ENCODE results near the gene FCRL6.

FCRL6 gene

GRCh38 chr1:159775716-159776115, 26.4 kb upstream of the FCRL6 start:
- Histone ChIP-seq H3K27me3 (ENCODE audit: control insufficient read depth in 1 of 2, insufficient read depth in 1 of 2, low read length in 2 of 2) (peaks cover 3% of the 10 kb centered on the region in 2 experiments), H3K4me3 (ENCODE audit: insufficient read depth in 1 of 2, low read depth in 1 of 2, low read length in 2 of 2) (no peak overlapping the region), H4K91ac (ENCODE audit: low read length) (no peak overlapping the region), H3K79me1 (replicated peaks; ENCODE audit: low read length, poor library complexity, severe bottlenecking) (no peaks in the 10 kb centered on the region), H2BK120ac (ENCODE audit: low read depth, low read length) (no peak overlapping the region), H3K23ac (ENCODE audit: low read length in 2 of 2) (no peak overlapping the region), H3K9ac (ENCODE audit: low read length) (no peak overlapping the region), H3K9me3 (ENCODE audit: control insufficient read depth, low read length) (no peaks in the 10 kb centered on the region), H3K36me3 (ENCODE audit: control insufficient read depth in 1 of 2, insufficient read depth in 2 of 2, low read depth in 1 of 2, low read length in 2 of 2) (no peaks in the 10 kb centered on the region), H2BK15ac (ENCODE audit: low read depth, poor library complexity, severe bottlenecking) (no peak overlapping the region), H3K14ac (ENCODE audit: low read length in 2 of 2) (no peak overlapping the region), H2AK5ac (ENCODE audit: low read length, severe bottlenecking) (no peak overlapping the region), H3K27ac (ENCODE audit: low read length, poor library complexity, severe bottlenecking) (no peak overlapping the region), H2BK12ac (ENCODE audit: low read length in 2 of 2) (no peak overlapping the region), H2BK5ac (ENCODE audit: low read depth, low read length, poor library complexity, severe bottlenecking) (no peak overlapping the region), H3K4ac (ENCODE audit: low read depth in 1 of 2, low read length in 2 of 2) (no peak overlapping the region), H3K18ac (ENCODE audit: low read depth in 1 of 2, low read length in 2 of 2) (no peak overlapping the region), H3K4me2 (ENCODE audit: low read length, poor library complexity, severe bottlenecking) (no peak overlapping the region), H3K4me1 (ENCODE audit: control insufficient read depth, insufficient read depth, low read depth, low read length) (no peaks in the 10 kb centered on the region), H4K8ac (ENCODE audit: low read length) (no peak overlapping the region), H2AFZ (ENCODE audit: low read depth, low read length) (no peak overlapping the region)
- no CpG with 5 or more reads among the region's 2 CpGs for whole genome bisulfite sequencing
- no peak for DNase-seq

GRCh38 chr1:159778266-159778665, 23.9 kb upstream of the FCRL6 start:
- no peak overlapping the region for H3K9ac ChIP-seq (ENCODE audit: low read length)
- peaks cover 0 to 12% of the 10 kb centered on the region in 2 experiments for H3K36me3 ChIP-seq (ENCODE audit: control insufficient read depth in 1 of 2, insufficient read depth in 2 of 2, low read depth in 1 of 2, low read length in 2 of 2)
- H3K18ac ChIP-seq (ENCODE audit: low read depth in 1 of 2, low read length in 2 of 2): no peak overlapping the region
- no peaks in the 10 kb centered on the region for H3K27me3 ChIP-seq (ENCODE audit: control insufficient read depth in 1 of 2, insufficient read depth in 1 of 2, low read length in 2 of 2)
- no peak overlapping the region for H2AFZ ChIP-seq (ENCODE audit: low read depth, low read length)
- H4K91ac ChIP-seq (ENCODE audit: low read length): no peak overlapping the region
- H3K4ac ChIP-seq (ENCODE audit: low read depth in 1 of 2, low read length in 2 of 2): no peak overlapping the region
- no peak overlapping the region for H3K4me3 ChIP-seq (ENCODE audit: insufficient read depth in 1 of 2, low read depth in 1 of 2, low read length in 2 of 2)
- H3K79me1 ChIP-seq (replicated peaks; ENCODE audit: low read length, poor library complexity, severe bottlenecking): peaks cover 22% of the 10 kb centered on the region
- peaks cover 12% of the 10 kb centered on the region for H3K4me1 ChIP-seq (ENCODE audit: control insufficient read depth, insufficient read depth, low read depth, low read length)
- no peak overlapping the region for H3K23ac ChIP-seq (ENCODE audit: low read length in 2 of 2)
- no peak overlapping the region for H2BK120ac ChIP-seq (ENCODE audit: low read depth, low read length)
- no peak overlapping the region for H2BK5ac ChIP-seq (ENCODE audit: low read depth, low read length, poor library complexity, severe bottlenecking)
- H2BK12ac ChIP-seq (ENCODE audit: low read length in 2 of 2): no peak overlapping the region
- DNase-seq: no peak
- H3K14ac ChIP-seq (ENCODE audit: low read length in 2 of 2): no peak overlapping the region
- no peak overlapping the region for H2BK15ac ChIP-seq (ENCODE audit: low read depth, poor library complexity, severe bottlenecking)
- H4K8ac ChIP-seq (ENCODE audit: low read length): no peak overlapping the region
- H2AK5ac ChIP-seq (ENCODE audit: low read length, severe bottlenecking): no peak overlapping the region
- H3K27ac ChIP-seq (ENCODE audit: low read length, poor library complexity, severe bottlenecking): no peak overlapping the region
- H3K4me2 ChIP-seq (ENCODE audit: low read length, poor library complexity, severe bottlenecking): no peak overlapping the region
- WGBS: 93% methylated on average over 3 of the region's 4 CpGs
- H3K9me3 ChIP-seq (ENCODE audit: control insufficient read depth, low read length): no peaks in the 10 kb centered on the region

- no peak overlapping the region for H3K4me3 ChIP-seq (ENCODE audit: insufficient read depth in 1 of 2, low read depth in 1 of 2, low read length in 2 of 2)
- no peaks in the 10 kb centered on the region for H3K27me3 ChIP-seq (ENCODE audit: control insufficient read depth in 1 of 2, insufficient read depth in 1 of 2, low read length in 2 of 2)
- H3K27ac ChIP-seq (ENCODE audit: low read length, poor library complexity, severe bottlenecking): no peak overlapping the region
- no peak overlapping the region for H2BK5ac ChIP-seq (ENCODE audit: low read depth, low read length, poor library complexity, severe bottlenecking)
- H2AFZ ChIP-seq (ENCODE audit: low read depth, low read length): no peak overlapping the region
- H4K8ac ChIP-seq (ENCODE audit: low read length): no peak overlapping the region
- H2BK12ac ChIP-seq (ENCODE audit: low read length in 2 of 2): no peak overlapping the region
- H3K9ac ChIP-seq (ENCODE audit: low read length): peak overlapping the region; percentile 73
- H3K4ac ChIP-seq (ENCODE audit: low read depth in 1 of 2, low read length in 2 of 2): no peak overlapping the region
- H2BK15ac ChIP-seq (ENCODE audit: low read depth, poor library complexity, severe bottlenecking): no peak overlapping the region
- no peak overlapping the region for H3K18ac ChIP-seq (ENCODE audit: low read depth in 1 of 2, low read length in 2 of 2)
- no peak overlapping the region for H3K14ac ChIP-seq (ENCODE audit: low read length in 2 of 2)
- no peak for DNase-seq
- peaks cover 19% of the 10 kb centered on the region for H3K4me1 ChIP-seq (ENCODE audit: control insufficient read depth, insufficient read depth, low read depth, low read length)
- no peaks in the 10 kb centered on the region for H3K9me3 ChIP-seq (ENCODE audit: control insufficient read depth, low read length)
- H3K79me1 ChIP-seq (replicated peaks; ENCODE audit: low read length, poor library complexity, severe bottlenecking): peaks cover 23% of the 10 kb centered on the region
- H2BK120ac ChIP-seq (ENCODE audit: low read depth, low read length): no peak overlapping the region
- no peak overlapping the region for H3K4me2 ChIP-seq (ENCODE audit: low read length, poor library complexity, severe bottlenecking)
- peaks cover 0 to 12% of the 10 kb centered on the region in 2 experiments for H3K36me3 ChIP-seq (ENCODE audit: control insufficient read depth in 1 of 2, insufficient read depth in 2 of 2, low read depth in 1 of 2, low read length in 2 of 2)
- WGBS: 60% methylated on average over 1 of the region's 2 CpGs
- no peak overlapping the region for H2AK5ac ChIP-seq (ENCODE audit: low read length, severe bottlenecking)
- no peak overlapping the region for H4K91ac ChIP-seq (ENCODE audit: low read length)
- H3K23ac ChIP-seq (ENCODE audit: low read length in 2 of 2): no peak overlapping the region
Observed at GRCh38 chr1:159779403-159779851, 22.7 kb upstream of the FCRL6 start.

GRCh38 chr1:159780583-159781582, 21.3 kb upstream of the FCRL6 start, which contains the start of gene DUSP23:
Gene DUSP23 (plus strand): TSS chr1:159780962. CDS start chr1:159781101, 139 bp downstream.
- Histone ChIP-seq H3K14ac (ENCODE audit: low read length in 2 of 2) (peak within 1 kb of the TSS in 1 of 2 experiments; percentile 92), H3K79me1 (replicated peaks; ENCODE audit: low read length, poor library complexity, severe bottlenecking) (peaks cover 23% of the 10 kb centered on the region), H3K4me1 (ENCODE audit: control insufficient read depth, insufficient read depth, low read depth, low read length) (peaks cover 19% of the 10 kb centered on the region), H3K27ac (ENCODE audit: low read length, poor library complexity, severe bottlenecking) (no peak within 1 kb of the TSS), H4K91ac (ENCODE audit: low read length) (peak within 1 kb of the TSS; percentile 34), H3K4ac (ENCODE audit: low read depth in 1 of 2, low read length in 2 of 2) (peak within 1 kb of the TSS in 1 of 2 experiments; percentile 51), H3K27me3 (ENCODE audit: control insufficient read depth in 1 of 2, insufficient read depth in 1 of 2, low read length in 2 of 2) (no peaks in the 10 kb centered on the region), H2AFZ (ENCODE audit: low read depth, low read length) (peak within 1 kb of the TSS; percentile 98), H2BK120ac (ENCODE audit: low read depth, low read length) (peak within 1 kb of the TSS; percentile 8), H3K23ac (ENCODE audit: low read length in 2 of 2) (peak within 1 kb of the TSS; percentile 1 to 73), H2BK5ac (ENCODE audit: low read depth, low read length, poor library complexity, severe bottlenecking) (no peak within 1 kb of the TSS), H3K4me3 (ENCODE audit: insufficient read depth in 1 of 2, low read depth in 1 of 2, low read length in 2 of 2) (peak within 1 kb of the TSS; percentile 85 to 88), H3K36me3 (ENCODE audit: control insufficient read depth in 1 of 2, insufficient read depth in 2 of 2, low read depth in 1 of 2, low read length in 2 of 2) (peaks cover 0 to 12% of the 10 kb centered on the region in 2 experiments), H3K9ac (ENCODE audit: low read length) (peak within 1 kb of the TSS; percentile 74), H2AK5ac (ENCODE audit: low read length, severe bottlenecking) (no peak within 1 kb of the TSS), H4K8ac (ENCODE audit: low read length) (peak within 1 kb of the TSS; percentile 97), H3K9me3 (ENCODE audit: control insufficient read depth, low read length) (no peaks in the 10 kb centered on the region), H2BK15ac (ENCODE audit: low read depth, poor library complexity, severe bottlenecking) (peak within 1 kb of the TSS; percentile 60), H2BK12ac (ENCODE audit: low read length in 2 of 2) (peak within 1 kb of the TSS in 1 of 2 experiments; percentile 39), H3K18ac (ENCODE audit: low read depth in 1 of 2, low read length in 2 of 2) (peak within 1 kb of the TSS; percentile 80 to 96), H3K4me2 (ENCODE audit: low read length, poor library complexity, severe bottlenecking) (peak within 1 kb of the TSS; percentile 92)
- WGBS: 6% methylated on average over 60 of the region's 88 CpGs
- DNase-seq: peak; percentile 98
